SKM-1 treated with dmso at 0.1 percent for 144 hours (cell line): ENCODE measurements around the gene PALLD.

Experiments used
- DNase-seq: peaks from one replicate; lab custom pipeline; 2025; ENCODE audit not compliant: unreplicated experiment; lab: John Stamatoyannopoulos, UW

PALLD gene

DNA sequence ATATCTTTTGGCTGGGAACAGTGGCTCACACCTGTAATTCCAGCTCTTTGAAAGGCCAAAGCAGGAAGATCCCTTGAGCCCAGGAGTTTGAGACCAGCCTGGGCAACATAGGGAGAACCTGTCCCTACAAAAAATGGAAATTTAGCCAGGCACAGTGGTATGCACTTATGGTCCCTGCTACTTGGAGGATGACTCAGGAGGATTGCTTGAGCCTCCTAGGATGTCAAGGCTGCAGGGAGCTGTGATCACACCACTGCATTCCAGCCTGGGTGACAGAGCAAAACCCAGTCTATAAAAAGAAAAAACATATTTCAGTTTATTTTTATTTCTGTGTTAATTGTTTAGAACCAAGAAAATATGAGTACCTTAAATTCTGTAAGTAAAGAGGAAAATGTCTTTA, 389.5 kb downstream of the PALLD start:
- DNase-seq, result no peak

DNA sequence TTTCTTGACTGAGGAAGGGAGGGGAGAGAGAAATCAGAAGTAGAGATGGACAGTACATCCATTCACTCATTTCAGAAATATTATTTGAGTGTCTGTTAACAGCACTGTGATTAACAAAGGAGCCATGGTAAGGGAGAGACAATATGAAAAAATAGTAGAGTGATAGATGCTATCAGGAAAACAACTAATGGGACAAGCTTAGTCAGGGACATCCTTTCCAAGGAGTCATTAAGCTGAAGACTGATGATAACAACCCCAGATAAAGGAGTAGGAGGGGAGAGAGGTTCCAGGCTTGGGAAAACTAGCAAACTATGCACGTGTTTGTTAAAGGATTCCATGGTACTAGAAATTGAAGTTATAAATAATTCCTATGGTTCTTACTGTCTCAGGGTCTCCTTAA, 391.0 kb downstream of the PALLD start:
- no peak for DNase-seq

DNA sequence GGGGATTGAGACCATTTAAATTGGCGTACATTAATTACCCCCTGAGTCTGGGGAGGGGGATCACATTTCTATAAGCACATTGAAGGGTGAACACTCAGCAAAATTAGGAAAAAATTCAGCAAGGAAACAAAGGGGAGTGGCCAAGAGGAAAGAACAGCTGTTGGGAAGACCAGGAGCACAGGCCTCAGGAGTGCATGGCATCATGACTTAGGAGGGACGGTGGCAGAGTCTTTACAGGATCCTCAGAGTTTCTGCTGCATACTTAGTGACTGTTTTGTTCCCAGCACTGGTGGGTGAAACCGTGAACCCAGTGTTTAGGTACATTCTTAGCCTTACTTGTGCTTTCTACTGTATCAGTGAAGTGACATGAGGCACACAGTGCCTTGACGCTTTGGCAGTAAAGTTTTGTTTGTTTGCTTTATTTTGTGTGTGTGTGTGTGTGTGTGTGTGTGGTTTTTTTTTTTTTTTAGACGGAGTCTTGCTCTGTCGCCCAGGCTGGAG, 391.9 kb downstream of the PALLD start:
- DNase-seq, result no peak

DNA sequence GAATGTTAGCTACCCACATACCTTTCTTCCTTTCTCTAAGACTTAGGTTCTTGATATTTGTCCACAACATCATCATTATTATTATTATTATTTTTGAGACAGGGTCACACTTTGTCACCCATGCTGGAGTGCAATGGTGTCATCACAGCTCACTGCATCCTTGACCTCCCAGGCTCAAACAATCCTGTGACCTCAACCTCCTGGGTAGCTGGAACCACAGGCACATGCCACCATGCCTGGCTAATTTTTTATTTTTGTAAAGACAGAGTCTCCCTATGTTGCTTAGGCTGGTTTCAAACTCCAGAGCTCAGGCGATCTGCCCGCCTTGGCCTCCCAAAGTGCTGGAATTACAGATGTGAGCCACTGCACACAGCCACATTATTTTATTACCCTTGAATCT, 394.2 kb downstream of the PALLD start:
- no peak for DNase-seq

DNA sequence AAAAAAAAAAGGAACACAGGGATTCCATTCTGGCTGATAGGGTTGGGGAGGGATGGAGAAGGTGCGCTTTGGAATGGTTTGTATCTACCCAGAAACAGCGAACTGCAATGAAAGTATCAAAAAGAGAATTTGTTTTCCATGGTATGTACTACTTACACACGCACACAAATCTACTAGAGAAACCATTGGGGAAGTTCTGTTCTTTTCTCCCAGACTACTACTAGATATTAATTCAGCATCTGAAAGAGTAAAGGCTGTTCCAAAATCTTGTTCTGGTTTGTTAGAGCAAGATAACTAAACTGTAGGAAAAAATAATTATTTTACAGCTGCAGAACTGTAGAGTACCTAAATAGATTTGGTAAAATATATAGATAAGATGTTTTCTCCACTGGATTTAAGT, 394.8 kb downstream of the PALLD start:
- DNase-seq, result no peak

DNA sequence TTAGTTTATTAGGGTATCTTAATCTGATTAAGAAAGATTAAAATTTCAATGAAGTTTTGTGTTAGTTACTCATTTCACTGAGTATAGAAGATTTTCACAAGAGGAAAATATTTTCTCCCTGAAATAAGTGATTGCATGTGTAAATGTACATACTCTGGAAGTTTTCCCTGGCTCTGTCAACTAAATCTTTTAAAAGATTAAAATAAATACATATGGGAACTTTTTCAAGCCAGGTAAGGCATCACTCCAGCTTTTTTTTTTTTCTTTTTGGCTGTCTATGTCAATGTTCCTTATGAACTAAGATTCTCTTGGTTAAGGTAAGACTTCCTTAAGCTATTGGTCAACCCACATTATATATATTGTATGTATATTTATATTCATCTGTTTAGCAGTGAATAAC, 395.6 kb downstream of the PALLD start:
- DNase-seq, result no peak

DNA sequence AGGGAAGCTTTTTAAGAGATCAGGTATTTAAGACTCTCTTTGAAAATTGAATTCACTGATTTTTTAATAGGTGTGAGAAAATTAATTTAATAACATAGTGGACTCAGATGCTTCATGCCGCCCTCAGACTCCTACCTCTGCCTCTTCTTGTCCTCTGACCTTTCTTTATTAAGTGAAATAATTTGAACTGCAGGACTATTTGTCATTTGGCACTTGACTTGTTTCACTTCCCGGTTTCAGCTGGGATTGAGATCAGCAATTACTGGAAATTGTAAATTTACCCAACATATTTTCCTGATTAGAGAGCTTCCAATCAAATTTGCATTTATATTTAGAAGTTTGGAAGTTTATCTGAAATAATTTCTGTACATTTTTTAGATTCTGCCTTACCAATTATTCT, 396.4 kb downstream of the PALLD start:
- no peak for DNase-seq

DNA sequence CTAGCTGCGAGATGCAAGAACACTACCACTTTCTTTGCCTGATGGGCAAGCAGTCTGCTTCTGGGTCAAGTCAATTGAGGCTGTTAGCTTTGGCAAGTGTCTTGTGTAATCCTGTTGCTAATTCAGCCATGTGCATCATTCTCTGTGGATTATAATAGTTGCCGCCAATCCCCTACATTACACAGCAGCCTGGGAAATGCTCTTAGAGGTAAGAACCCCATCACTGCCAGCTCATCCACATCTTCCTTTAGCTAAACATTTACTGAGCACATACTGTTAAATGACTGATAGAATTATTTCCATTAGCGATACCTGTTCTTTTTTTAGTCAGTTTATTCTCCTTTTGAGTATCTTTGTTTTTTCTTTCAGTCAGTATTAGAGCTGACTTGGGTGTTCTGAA, 397.0 kb downstream of the PALLD start:
- DNase-seq, result no peak

DNA sequence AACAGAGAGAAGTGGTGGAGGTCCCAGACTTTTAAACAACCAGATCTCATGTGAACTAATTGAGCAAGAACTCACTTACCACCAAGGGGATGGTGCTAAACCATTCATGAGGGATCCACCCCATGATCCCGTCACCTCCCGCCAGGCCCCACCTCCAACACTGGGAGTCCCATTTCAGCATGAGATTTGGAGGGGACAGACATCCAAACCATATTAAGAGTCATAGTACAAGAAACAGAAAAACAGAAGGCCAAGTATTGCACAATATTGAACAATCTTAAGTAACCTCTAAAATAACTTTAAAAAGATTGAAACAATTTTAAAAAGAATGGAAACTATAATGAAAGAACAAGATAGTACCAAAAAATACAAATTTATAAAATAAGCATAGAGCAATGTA, 403.2 kb downstream of the PALLD start:
- DNase-seq, result no peak

DNA sequence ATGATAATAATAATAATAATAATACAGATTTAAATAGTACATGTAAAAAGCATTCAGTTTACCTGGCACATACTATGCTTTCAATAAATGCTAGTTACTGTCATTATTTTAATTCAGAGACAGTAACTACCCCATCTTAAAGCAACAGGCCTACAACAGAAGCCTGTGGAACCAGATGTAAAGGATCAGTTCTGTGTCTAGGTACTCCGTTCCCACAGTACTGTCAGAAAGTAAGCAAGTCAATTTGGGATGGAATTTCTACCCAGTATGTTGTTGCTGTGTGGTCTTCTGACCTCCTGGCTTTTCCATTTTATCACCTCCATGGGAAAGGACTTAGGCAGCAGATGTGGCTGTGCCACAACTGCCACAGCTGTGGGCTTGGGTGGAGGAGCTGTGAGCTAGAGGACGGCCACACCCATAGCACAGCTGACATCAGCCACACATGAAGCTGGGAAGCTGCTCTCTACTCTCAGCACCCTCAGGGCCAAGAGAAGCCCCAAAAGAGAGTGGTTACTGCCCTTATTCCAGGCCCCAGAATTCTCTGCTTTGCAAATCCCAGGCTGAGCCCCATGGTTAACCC, 410.4 kb downstream of the PALLD start:
- no peak for DNase-seq

DNA sequence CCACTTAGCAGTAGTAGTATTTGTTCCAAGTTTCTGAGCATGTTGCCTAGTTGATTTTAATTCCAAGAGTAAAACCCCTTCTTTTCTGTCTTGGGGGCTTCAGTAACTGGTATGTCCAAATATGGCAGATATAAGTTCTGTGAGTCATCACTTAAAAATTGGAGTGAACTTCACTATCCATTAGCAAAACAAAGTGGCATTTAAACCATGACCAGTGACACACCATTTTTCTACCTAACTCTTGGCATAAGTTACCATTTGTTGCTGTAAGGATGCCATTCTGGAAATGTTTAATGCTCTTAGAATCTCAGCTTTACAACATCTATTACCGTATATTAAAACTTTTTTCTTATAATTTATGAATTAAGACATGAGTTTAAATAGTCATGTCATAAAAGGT, 411.2 kb downstream of the PALLD start:
- no peak for DNase-seq

DNA sequence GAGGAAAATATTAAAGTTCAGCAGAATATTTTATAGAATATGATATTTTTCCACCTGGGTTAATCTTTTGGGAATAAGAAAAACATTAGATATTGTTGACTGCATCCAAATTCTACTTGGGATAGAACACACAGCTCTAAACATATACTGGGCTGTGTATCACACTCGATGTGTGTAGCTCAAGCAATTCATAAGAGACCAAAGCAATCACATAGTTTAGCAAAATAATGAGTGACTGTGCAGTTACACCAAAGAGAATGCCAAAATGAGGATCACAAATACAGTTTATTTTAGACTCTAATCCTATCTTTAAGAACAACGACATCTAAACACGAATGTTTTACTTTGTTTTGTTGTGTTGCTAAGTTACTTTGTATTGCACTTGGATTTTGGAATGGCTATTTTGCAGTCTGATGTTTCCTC, 412.0 kb downstream of the PALLD start:
- DNase-seq, result no peak

DNA sequence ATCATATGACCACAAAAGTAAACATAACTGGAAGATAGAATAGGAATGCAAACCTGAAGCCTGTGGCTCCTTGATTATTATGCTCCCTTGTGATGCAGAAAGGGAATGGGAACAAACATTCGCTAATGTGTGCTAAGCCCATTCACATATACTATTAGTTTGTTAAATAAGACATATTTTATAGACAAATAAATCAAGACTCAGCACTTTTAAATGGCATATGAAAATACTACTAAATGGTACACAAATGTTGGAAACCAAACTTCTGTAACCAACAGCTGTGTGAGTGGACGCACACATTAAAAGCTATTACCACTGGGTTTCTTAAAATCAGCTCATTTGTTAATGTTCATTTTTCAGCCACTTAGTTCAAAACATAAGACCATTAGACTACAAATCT, 417.2 kb downstream of the PALLD start:
- DNase-seq, result no peak

DNA sequence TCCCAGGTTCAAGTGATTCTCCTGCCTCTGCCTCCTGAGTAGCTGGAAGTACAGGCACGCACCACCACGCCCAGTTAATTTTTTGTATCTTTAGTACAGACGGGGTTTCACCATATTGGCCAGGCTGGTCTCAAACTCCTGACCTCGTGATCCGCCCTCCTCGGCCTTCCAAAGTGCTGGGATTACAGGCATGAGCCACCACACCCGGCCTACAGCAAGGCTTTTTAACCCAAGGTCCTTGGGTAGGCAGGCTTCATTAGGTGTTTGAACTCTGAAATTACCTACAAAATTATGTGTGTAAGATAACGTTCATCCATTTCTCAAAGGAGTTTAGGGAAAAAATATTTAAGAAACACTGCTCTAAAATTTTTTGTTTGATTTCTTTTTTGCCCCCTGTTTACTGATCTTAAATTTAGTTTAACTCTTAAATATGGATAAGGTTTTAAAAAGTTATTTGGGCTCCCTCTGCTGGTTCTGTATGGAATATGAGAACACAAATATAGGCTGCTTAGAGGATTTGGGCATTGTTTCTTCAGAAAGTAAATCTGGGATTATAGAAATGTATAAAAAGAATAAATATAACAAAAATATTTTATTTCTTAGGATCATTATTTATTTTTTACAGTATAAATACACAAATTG, 420.4 kb downstream of the PALLD start:
- peak; percentile 46 for DNase-seq

DNA sequence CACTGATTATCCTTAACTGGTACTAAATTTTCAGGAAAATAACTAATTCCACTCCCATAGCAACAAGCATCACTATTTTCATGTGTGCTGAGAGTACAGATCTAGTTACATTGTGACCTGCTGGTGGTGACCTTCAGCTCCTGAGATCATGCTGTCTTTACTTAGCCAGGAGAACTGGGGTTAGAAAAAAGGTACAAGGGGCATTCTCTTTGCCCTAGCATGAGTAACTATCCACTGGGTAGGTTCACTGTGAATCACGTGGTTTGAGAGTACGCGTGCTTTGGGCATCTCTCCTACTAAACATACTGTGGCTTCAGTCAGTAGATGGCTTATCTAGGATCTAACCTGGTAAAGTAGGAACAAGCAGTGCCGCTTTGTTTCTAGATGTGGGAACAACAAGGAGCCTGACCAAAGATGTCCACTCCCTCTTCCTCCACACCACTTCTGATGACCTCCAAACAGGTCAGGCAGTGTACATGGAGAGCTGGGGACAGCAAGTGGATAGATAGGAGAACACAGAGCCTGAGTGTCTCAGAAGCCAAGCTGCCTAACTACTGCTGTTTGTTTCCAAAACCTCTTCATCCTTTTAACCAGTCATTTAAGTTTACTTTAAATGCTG, 423.0 kb downstream of the PALLD start:
- no peak for DNase-seq

DNA sequence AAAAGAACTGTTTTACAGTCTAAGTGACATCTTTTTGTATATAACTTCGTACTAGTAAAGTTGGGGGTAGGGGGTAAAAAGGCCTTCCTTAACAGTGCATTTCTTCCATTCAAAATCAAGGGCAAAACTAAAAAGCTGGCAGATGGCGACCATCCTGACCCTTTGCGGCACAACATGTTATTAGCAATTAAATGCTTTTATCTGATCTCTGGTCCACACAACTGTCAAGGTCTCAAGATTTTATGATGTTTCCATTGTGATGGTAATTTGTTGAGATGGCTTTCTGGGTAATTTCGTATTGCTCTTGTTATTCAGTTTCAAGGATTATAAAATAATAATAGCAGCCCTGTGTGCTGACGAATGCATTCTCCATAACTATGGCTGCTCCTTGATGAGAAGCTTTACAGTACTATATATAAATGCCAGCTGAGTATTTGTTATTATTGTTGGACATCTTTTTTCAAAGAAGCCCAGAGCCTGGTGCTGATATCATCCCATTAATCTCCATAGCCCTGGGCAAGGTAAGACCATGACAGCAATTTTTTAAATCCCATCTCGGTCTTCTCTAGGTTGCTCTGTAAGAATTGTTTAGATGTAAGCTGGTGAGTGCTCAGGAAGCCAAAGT, 423.7 kb downstream of the PALLD start:
- DNase-seq, result no peak

DNA sequence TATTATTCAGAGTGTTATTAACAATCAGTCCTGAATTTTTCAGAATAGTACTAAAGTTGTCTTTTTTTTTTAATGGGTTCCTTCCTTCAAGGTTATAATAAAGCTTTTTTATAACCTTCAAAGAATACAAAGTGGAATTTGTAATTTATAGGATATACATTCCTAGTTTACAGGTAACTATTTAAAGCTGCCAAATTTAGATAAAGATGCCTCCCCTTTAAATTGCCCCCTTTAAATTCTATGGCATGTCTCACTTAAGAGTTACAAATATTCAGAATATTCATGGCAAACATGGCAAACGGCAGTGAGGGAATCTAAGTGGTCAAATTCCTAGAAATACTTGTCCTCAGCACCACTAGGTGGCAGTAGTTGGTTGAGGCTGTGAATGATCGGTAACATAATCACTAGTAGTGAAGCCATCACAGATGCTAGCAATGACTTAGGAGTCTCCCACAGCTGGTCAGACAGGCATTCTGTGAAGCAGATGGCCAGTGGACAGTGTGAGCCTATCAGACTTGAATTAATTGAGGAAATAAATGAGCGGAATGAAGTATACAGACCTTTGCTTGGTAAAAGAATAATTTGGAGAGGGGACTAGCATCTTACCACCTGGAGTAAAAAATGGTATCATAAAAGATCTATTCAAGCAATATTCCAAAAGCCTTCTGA, 426.8 kb downstream of the PALLD start:
- DNase-seq, result peak; percentile 31

DNA sequence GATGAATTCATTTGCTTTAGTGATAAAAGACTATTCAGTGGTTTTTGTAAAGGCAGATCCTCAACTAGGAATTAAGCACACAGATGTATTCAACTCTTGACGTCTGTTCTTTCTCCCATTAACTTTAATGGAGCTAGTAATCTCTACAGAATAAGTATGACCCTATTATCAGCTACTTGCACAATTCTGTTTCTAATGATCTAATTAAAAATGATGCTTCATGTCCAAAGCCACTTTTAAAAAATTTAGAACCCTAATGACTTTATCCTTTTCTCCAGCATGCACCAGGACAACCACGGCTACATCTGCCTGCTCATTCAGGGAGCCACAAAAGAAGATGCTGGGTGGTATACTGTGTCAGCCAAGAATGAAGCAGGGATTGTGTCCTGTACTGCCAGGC, 427.8 kb downstream of the PALLD start:
- no peak for DNase-seq

DNA sequence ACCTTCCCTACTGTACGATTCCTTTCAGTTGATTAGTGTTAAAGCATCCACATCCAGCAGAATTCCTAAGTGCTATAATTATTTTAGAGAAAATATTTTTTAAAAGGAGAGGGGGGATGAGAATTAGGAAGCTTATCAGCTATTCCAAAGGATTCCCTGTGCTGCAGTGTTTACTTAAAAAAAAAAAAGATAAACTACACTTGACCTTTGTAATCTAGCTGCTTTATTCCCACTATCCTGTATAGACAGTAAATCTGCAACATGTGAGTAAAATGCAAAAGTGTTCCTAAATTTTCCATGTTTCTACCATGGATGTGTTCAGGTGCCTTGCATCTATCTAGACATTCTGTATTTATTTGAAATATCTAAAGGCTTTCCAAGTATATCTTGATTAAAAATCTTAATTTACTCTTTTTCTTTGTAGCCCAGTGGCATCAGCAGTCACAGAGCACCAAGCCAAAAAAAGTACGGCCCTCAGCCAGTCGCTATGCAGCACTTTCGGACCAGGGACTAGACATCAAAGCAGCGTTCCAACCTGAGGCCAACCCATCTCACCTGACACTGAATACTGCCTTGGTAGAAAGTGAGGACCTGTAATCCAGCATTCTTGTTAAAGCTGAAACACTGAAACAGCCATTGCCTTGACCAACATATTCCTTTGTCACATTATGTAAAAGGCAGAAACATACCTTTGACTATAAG, 429.1 kb downstream of the PALLD start:
- no peak for DNase-seq

DNA sequence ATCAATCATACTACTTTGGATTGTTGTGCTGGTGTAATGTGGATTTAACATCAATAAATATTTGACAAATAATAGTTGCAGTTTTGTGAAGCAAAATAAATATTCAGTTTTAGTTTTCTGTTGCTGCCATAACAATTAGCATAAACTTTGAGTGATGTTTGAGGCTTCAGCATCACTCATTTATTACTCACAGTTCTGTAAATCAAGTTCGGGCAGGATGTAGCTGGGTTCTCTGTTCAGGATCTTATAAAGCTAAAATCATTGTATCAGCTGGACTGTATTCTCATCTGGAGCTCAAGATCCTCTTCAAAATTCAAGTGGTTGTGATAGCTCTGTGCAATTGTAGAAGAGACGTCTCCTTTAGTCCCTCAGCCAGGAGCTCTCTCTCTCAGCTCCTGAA, 431.5 kb downstream of the PALLD start:
- DNase-seq, result no peak

DNA sequence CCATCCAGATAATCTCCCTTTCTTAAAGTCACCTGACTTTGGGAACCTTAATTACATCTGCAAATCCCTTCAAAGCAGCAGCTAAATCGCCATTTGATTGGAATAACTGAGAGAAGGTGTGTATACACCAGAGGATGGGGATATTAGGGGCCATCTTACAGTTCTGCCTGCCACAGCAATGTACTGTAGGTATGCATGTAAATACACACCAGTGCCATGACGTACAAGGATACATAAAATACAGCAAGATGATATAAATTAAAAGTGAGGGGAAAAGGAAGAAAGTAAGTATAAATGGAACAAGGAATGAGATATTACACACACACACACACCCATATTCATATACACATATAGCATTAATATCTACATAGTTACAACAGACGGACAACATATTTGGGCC, 432.0 kb downstream of the PALLD start:
- no peak for DNase-seq
